Activated naive CD4-positive, alpha-beta T cell treated with Interleukin-2 at 50 U/mL for 16 hours (primary cell): ENCODE measurements around the gene MED9.

Source experiments
- DNase-seq: peaks from one replicate; pipeline ENCODE4 v3.0.0-alpha.2; 2020

MED9 gene

DNA sequence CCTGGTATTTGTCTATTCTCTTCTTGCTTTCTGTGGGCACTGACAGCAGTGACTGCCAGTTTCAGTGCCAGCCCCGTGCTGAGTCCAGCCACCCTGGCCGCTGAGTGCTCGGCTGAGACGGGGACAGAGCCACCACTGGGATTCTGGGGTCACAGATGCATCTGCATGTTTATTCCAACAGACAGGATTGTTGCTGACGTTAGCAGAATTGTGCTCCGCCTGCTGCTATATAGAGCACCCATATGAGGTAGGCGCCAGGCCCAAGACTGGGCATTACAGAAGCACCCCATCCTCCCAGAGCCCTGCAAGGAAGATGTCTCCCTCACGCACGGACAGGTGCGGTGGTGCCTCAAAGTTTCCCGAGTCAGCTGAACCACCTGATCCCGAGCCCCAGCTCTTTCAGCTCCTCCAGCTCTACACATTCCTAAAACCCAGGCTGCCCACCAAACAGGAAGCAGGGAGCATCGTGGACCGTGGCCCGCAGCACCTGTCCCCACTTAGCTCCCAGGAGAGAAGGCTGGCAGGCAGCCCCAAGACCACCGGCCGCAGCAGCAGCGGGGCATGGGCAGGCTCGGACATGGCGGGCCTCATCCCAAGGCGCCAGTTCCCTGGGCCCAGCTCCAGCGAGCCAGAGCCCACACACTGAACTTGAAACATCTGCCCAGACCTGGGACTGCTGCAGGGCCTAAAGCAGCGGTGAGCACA is 64.3 kb downstream of the MED9 start:
- no peak for DNase-seq

DNA sequence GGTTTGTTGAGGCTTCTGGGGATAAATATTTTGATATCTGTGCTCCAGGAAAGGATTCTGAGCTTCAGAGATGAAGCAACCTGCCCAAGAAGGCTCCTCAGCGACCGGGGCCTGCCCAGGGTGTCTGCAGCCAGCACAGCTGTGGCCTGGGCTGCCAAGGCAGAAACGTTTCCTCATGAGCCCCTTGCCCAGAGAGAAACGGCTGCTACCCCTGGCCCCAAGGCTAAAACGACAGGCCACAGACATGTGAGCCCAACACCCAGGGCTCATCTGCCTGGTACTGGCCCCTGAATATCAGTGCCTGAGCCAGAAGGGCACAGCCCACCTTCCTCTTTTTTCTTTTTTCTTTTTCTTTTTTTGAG is 64.8 kb downstream of the MED9 start:
- DNase-seq = no peak
